LNCaP clone FGC (cell line): ENCODE data around the gene RXRA.

ENCODE experiments used
- DNase-seq: peaks from one replicate; pipeline ENCODE4 v3.0.0-alpha.2; 2011; ENCODE audit warnings: low read depth
- H3K4me3 ChIP-seq: 2 replicates; pipeline ENCODE4 v1.5.1; 2011; ENCODE audit warnings: mild to moderate bottlenecking, low read depth, low read length, control low read depth
- CTCF ChIP-seq: IDR thresholded peaks from 2 replicates; pipeline ENCODE4 v1.5.1; 2012; ENCODE audit warnings: mild to moderate bottlenecking; ENCODE audit not compliant: control insufficient read depth, insufficient read depth; ENCODE audit errors: extremely low read depth

Gene RXRA

GRCh38 chr9:134344068-134344799, 18.0 kb downstream of the RXRA start:
- no peak overlapping the region for H3K4me3 ChIP-seq
- TF ChIP-seq CTCF = no peak
- no peak for DNase-seq

GRCh38 chr9:134344800-134345310, 18.6 kb downstream of the RXRA start:
- DNase-seq = no peak
- TF ChIP-seq CTCF = no peak
- no peak overlapping the region for H3K4me3 ChIP-seq

GRCh38 chr9:134345737-134346136, 19.5 kb downstream of the RXRA start:
- no peak for TF ChIP-seq CTCF
- no peak for DNase-seq
- H3K4me3 ChIP-seq = no peak overlapping the region

DNA sequence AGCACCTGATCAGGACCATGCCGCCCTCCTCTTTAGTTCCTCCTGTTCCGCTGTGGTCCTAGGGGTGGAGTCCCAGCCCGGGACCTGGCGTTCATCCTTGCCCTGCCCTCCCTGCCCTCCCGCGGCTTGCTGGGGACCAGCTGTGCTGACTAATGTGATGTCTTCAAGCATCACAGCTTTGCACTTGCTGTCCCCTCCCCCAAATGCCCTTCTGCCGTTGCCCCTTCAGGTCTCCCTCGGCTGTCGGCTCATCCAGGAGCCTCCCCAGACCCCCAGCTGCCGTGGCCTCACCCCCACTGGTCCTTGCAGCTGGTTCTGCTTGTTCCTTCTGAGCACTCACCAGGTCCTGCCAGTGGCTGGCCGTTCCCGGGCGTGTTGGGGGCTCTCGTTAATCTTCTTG, 19.9 kb downstream of the RXRA start:
- no peak overlapping the region for H3K4me3 ChIP-seq
- no peak for DNase-seq
- TF ChIP-seq CTCF = no peak

GRCh38 chr9:134346840-134347583, 20.8 kb downstream of the RXRA start:
- no peak for TF ChIP-seq CTCF
- no peak overlapping the region for H3K4me3 ChIP-seq
- DNase-seq = no peak

DNA sequence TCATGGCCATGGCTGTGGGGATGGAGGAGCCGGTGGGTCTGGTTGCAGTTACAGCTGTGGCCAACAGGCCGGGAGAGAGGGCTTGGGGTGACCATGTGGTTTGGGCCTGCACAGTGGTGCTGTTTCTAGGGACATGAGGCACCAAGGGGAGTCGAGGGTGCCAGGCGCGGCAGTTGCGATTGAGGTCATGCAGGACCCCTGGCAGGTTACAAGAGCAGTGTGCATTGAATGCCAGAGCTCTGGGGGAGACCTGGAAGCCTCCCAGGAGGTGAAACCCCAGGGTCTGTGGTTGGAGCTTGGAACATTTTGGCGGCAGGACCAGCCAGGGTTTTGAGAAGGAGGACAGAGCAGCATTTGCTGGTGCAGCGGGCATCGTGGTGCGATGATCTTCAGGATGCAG, 21.7 kb downstream of the RXRA start:
- TF ChIP-seq CTCF = no peak
- no peak for DNase-seq
- no peak overlapping the region for H3K4me3 ChIP-seq
